ENCODE results near the gene PLCH1. TPM values are rescaled to one million over a fixed set of nuclear protein-coding genes. Genes with fewer than 3 reads are reported as not detected.

Gene PLCH1
- polyA plus RNA-seq, 1 experiment, result 0.06 TPM

- no peak for DNase-seq (ENCODE audit: low read depth)
- H3K27me3 ChIP-seq (ENCODE audit: control insufficient read depth, insufficient read depth, low read length), result no peaks in the 10 kb centered on the region
- ChIA-PET CTCF (no interaction called here), POLR2A (no interaction called here)
- no peaks in the 10 kb centered on the region for H3K36me3 ChIP-seq (ENCODE audit: control insufficient read depth, insufficient read depth, low read length)
- H3K4me3 ChIP-seq (ENCODE audit: low read depth, low read length), result no peak overlapping the region
- TF ChIP-seq CTCF (IDR thresholded peaks at IDR 0.05; ENCODE audit: insufficient read depth, low read depth, low read length), result no peak
Measured at GRCh38 chr3:155604126-155604525, 140.7 kb downstream of the PLCH1 start.

GRCh38 chr3:155603302-155603701, 141.6 kb downstream of the PLCH1 start:
- POLR2A ChIA-PET, result no interaction called here
- DNase-seq (ENCODE audit: low read depth), result no peak
- Histone ChIP-seq H3K36me3 (ENCODE audit: control insufficient read depth, insufficient read depth, low read length) (no peaks in the 10 kb centered on the region), H3K27me3 (ENCODE audit: control insufficient read depth, insufficient read depth, low read length) (no peaks in the 10 kb centered on the region), H3K4me3 (ENCODE audit: low read depth, low read length) (no peak overlapping the region)
- CTCF ChIA-PET, result no interaction called here
- TF ChIP-seq CTCF (IDR thresholded peaks at IDR 0.05; ENCODE audit: insufficient read depth, low read depth, low read length), result no peak

- H3K36me3 ChIP-seq (ENCODE audit: control insufficient read depth, insufficient read depth, low read length), result no peaks in the 10 kb centered on the region
- no peak for DNase-seq (ENCODE audit: low read depth)
- no peaks in the 10 kb centered on the region for H3K27me3 ChIP-seq (ENCODE audit: control insufficient read depth, insufficient read depth, low read length)
- CTCF ChIA-PET, result no interaction called here
- POLR2A ChIA-PET, result no interaction called here
- no peak for TF ChIP-seq CTCF (IDR thresholded peaks at IDR 0.05; ENCODE audit: insufficient read depth, low read depth, low read length)
- no peak overlapping the region for H3K4me3 ChIP-seq (ENCODE audit: low read depth, low read length)
Measured at GRCh38 chr3:155602307-155602706, 142.6 kb downstream of the PLCH1 start.

- POLR2A ChIA-PET, result no interaction called here
Measured at GRCh38 chr3:155598671-155599070, 146.2 kb downstream of the PLCH1 start.

GRCh38 chr3:155596615-155597014, 148.3 kb downstream of the PLCH1 start:
- H3K36me3 ChIP-seq (ENCODE audit: control insufficient read depth, insufficient read depth, low read length), result no peaks in the 10 kb centered on the region
- no peak overlapping the region for H3K4me3 ChIP-seq (ENCODE audit: low read depth, low read length)
- H3K27me3 ChIP-seq (ENCODE audit: control insufficient read depth, insufficient read depth, low read length), result no peaks in the 10 kb centered on the region
- no peak for DNase-seq (ENCODE audit: low read depth)
- POLR2A ChIA-PET, result no interaction called here
- TF ChIP-seq CTCF (IDR thresholded peaks at IDR 0.05; ENCODE audit: insufficient read depth, low read depth, low read length), result no peak
- CTCF ChIA-PET, result no interaction called here

More at GRCh38 chr3:155598671-155599070, 146.2 kb downstream of the PLCH1 start:
- no peak for DNase-seq (ENCODE audit: low read depth)
- Histone ChIP-seq H3K4me3 (ENCODE audit: low read depth, low read length) (no peak overlapping the region), H3K36me3 (ENCODE audit: control insufficient read depth, insufficient read depth, low read length) (no peaks in the 10 kb centered on the region), H3K27me3 (ENCODE audit: control insufficient read depth, insufficient read depth, low read length) (no peaks in the 10 kb centered on the region)
- TF ChIP-seq CTCF (IDR thresholded peaks at IDR 0.05; ENCODE audit: insufficient read depth, low read depth, low read length), result no peak
- CTCF ChIA-PET, result interaction anchor here (0.6 kb wide), 1 partner anchor 1515 kb away, joined by 3 read pairs; no protein-coding TSS in a partner anchor

Measured in BJ (cell line).